NCI-H510A (cell line): Measurements from ENCODE around the gene LMTK3.
"Not testable (repeated sequence)": the region's sequence is repeated elsewhere in the genome, so short reads cannot be mapped to it uniquely, and the experiment has no call there.

Source experiments
- DNase-seq: peaks from one replicate; lab custom pipeline; 2025; lab: John Stamatoyannopoulos, UW

LMTK3 gene

DNA sequence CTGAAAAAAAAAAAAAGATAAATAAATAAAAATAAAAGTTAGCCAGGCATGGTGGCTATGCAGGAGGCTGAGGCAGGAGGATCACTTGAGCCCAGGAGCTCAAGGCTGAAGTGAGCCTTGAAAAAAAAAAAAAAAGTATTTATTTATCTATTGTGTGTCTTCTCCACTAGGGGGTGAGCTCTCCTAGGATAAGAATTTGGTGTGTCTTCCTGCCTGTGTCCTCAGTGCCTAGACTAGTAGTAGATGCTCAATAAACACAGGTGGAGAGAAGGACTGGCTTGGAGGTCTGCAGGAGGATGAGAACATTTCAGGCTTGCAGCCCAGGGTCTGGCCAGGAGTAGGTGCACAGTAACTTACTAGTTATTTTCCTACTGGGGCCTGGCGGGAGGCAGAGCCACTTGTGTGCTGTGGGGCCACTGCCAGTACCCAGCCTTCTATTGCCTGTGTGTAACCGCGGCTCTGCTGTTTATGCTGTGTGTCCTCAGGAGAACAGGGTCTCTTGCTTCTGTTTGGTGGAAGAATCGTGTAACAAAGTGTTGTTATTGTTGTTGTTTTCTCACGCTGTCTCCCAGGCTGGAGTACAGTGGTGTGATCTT lies 5.4 kb downstream of the LMTK3 start:
- no peak for DNase-seq

DNA sequence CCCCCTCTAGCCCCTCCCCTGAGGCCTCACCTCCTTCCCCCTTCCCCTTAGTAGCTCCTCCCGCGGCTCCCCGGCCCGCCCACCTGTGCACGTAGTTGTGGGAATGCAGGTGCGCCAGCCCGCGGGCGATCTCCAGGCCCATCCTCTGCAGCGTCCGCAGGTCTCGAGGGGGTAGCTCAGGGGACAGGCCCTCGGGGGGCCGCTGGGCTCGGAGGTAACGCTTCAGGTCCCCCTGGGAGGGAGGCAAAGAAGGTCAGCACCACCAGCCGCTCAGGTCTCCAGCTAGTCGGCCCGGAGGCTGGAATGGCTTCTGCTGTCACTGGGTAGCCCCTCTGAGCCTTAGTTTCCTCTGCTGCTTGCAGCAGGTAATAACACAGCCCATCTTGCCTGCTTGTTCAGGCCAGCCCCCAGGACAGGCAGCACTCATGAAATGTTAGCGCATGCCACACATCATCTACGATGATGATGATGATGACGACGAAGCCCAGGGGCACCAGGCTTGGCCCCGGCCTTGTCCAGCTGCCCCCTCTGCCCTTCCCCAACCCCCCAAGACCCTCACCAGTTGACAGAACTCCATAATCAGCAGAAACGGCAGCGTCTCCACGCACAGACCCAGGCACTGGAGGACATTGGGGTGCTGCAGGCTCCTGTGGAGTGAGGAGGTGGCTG lies 9.2 kb downstream of the LMTK3 start:
- DNase-seq, result no peak

DNA sequence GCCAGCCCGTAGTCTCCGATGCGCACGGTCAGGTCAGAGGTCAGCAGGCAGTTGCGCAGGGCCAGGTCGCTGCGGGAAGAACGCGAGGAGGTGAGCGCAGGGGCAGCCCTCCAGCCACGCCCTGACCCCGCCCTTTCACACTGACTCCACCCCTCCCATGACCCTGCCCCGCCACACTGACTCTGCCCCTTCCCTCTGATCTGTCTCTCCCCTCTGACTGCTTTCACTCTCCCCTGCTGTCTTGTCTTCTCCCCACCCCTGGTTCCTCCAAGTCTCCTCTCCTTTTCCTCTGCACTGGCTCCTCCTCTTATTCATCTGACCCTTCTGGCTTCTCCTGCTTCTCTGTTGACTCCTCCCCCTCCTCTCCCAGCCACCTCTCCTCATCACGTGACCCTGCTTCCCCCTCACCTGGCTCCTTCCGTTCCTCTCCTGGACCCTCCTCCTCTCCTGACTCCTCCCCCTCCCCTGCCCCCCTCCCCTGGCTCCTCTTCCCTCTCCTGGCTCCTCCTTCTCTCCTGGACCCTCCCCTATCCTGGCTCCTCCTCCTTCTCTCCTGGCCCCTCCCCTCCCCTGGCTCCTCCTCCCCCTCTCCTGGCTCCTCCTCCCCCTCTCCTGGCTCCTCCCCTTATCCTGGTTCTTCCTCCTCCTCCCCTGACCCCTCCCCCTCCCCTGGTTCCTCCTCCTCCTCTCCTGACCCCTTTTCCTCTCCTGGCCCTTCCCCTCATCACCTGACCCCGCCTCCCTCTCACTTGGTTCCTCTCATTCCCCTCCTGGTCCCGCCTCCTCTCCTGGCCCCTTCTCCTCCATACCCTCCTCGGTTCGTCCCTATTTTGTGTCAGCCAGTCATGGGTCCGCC lies 9.9 kb downstream of the LMTK3 start:
- DNase-seq, result peak; percentile 46

DNA sequence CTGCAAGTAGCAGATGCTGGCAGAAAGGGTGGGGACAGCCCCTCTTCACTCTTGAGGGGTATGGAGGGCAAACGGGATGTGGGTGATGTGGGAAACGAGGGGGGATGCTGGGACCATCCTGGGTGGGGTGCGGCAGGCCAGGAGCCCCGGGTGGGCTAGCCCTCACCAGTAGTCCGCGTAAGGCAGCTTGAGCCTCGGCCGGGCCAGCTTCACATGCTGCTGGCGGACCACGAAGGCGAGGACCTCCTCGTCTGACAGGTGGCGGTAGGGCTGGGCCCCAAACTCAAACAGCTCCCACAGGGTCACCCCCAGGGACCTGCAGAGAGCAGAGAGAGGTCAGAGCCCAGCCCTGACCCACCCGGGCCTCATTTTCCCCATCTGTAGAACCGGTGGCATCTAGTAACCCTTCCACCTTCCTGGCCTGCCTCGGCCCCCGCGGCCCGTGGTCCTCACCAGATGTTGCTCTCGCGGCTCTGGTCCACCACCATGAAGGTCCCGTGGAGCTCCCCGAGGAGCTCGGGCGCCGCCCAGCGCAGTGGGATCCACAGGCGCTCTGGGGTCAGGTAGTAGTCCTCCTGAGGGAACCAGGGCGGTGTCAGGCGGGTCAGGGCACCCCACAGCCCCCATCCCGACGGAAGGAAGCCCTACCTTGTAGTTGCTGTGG lies 10.7 kb downstream of the LMTK3 start:
- no peak for DNase-seq

DNA sequence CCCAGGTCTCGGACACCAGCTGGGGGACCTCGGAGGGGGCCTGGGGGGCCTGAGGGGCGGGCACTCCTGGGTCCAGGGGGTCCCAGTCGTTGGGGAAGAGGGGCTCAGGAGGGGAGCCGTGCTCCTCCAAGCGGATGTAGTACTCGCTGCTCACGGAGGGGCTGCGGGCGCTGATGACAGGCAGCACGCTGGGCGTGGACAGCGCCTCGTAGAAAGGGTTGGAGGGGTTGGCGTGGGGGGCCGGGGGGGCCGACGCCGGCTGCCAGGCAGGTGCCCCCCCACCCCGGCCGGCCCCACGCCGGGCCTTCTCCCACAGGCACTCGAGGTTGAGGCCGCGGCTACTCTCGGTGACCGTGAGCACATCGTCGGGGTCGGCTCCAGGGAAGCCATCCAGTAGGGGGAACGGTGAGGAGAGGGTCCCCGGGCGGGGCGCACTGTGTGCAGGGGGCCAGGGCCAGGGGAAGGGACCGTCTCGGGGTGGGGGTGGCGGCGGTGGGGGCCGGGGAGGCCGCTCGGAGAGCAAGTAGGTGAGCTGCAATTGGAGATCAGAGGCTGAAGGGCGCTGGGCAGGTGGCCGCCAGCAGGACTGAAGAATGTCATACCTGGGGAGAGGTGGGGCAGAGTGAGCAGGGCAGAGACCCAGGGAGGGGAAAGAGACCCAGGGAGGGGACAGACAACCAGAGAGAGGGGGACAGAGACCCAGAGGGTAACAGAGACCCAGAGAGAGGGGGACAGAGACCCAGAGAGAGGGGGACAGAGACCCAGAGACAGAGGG lies 12.1 kb downstream of the LMTK3 start:
- DNase-seq, result no peak

DNA sequence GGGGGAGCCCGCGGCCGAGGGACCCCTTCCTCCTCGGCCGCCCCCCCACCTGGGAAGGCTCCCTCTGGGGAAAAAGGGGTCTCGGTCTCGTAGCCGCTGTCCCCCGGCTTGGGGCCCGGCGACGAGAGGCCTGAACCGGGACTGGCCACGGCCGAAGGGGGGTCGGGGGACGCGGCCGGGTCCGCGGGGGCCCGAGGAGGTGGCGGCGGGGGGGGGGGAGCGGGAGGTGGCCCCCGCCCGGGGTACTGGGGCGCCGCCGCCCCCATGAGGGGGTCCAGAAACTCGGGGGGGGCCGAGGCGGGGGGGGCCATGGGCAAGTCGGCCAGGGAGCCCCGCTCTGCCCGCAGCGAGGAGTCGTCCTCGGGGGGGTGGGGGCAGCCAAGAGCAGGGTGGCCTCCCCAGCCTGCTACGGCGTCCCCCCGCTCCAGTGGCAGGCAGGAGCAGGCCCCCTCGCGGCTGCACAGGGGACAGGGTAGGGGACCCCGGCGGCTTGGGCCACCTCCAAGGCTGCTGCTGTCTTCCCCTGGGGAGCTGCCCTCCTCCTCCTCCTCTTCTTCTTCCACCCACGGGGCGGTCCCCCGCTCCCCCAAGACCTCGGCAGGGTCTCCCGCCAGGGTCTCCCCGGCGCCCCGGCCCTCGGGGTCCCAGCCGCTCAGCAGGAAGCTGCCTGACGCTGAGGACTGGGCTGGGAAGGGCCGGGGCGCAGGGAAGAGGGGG lies 12.9 kb downstream of the LMTK3 start:
- DNase-seq, result no peak

DNA sequence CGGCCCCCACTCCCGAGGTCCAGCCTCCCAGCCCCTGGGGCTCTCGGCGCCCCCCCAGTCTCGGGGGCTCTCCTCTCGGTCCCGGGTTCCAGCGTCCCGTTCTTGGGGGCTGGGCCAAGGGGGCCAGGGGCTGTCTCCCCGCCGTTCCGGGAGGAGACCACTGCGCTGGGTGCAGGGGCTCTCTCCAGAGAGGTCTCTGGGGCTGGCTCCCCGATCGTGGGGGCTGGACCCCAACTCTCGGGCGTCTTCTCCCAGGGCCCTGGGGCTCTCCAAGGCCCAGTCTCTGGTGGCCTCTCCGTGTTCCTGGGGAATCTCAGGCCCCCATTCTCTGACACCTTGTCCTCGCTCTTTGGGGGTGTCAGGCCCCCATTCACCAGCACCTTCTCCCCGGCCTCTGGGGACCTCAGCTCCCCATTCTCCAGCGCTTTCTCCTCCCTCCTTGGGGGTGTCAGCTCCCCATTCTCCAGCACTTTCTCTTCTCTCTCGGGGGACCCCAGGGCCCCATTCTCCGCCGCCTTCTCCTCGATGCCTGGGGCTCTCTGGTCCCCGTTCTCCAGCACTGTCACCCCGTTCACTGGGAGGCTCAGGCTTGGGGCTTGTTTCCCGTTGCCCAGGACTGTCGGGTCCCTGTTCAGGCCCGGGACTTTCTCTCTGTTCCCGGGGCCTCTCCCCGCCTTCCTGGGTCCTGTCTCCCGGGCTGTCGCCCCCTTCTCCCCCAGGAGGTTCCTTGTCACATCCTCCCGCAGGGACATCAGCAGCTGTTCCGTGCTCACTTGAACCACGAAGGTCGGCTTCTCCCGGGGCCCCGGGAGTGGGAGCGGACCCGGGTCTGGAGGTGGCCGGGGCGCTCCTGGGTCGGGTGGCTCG lies 13.7 kb downstream of the LMTK3 start:
- DNase-seq, result no peak

DNA sequence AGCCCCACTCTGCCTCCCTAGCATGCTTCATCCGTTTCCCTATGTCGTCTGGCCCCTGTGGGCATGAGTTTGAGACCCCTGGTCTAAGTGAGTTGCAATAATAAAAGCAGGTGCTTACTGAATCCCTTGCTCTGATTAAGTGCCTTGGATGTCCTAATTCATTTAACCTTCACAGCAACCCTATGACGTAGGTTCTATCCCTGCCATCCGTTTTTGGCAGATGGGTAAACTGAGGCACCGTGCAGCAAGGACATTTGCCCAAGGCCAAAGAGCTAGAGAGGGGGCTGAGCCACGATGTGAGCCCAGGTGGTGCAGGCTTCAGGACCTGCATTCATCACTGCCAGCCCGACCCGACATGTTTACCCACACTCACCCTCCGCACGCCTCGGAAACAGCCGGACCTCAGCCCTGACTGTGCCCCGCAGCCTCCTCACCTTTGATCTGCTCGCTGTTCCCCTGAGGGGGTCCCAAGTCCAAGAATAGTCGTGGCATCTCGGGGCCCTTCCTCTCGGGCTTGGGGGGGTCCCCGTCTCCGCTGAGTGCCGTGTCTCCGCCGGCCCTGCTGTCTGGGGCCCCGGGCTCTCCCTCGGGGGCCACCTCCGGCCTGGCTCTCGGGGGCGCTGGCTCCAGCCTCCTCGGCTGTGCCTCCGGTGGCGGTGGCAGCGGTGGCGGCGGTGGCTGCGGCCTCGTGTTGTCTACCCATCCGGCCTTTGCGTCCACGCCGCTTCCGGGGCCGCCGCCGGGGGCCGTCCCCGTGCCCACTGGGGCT lies 14.5 kb downstream of the LMTK3 start:
- DNase-seq, result no peak

DNA sequence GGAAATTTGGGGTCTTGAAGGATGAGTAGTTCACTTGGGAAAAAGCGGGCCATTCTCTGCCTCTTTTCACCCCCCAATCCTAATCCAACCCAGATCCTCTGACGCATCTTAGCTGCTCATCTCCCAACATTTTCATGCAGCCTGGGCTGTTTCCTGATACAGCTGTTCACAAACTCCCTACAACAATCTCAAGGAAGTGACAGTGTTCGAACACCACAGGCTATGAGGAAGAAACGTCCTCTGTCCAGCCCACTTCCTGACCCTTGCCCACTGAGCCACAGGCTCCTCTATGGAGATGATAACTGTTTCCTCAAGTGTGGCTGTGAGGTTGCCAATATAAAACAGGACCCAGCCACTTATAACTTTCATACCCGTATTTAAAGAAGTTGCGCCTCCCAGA lies 16.2 kb downstream of the LMTK3 start:
- no peak for DNase-seq

DNA sequence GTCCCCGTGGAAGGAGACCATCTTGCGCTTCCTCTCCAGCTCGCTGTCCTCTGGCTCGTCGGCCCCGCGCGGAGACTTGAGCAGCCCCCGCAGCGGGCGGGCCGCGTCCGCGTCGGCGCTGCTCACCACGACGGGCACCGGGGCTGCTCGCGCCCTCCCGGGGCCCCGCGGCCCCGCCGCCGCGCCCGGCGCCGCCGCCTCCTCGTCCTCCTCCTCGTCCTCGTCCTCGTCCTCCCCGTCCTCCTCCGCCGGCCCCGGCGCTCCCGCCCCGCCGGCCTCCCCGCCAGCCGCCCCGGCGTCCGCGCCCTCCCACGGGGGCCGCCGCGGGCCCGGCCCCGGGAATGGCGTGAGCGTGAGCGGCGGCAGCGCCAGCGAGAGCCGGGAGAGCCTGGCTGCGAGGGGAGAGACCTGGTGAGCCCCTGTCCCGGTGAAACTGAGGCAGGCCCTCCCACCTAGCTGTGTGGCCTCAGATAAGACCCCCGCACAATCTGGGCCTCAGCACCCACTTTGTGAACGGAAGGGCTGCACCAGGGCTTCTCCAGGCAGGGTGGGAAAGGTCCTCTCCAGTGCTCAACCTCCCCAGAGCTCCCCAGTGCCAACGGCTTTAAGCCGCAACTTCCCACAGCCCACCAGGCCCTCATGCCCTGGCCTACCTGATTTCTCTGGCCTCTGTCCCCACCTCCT lies 17.8 kb downstream of the LMTK3 start:
- no peak for DNase-seq

DNA sequence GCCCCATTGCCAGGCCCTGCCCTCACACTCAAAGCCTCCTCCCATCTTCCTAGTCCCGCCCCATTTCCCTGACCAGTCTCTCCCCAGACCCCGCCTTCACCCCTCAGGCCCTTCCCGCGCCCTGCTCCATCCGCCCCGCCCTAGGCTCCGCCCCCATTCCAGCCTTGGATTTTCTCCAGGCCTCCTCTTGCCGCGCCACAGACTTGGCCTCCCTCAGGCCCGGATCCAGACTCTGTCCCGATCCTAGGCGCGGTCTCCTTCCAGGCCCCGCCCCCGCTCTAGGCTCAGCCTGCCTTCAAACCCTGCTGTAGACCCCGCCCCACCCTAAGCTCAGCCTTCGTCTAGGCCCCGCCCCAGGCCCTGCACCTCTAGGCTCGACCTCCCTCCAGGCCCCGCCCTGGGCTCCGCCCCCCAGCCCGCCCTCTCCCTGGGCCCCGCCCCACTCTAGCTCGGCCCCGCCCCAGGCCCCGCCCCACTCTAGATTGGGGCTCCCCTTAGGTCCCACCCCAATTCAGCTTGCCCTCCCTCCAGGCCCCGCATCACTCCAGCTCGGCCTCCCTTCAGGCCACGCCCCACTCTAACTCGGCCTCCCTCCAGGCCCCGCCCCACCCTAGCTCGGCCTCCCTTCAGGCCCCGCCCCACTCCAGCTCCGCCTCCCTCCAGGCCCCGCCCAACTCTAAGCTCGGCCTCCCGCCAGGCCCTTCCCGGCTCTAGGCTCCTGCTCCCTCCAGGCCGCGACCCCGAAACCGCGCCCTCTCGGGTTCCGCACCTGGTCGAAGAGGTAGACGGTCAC lies 18.5 kb downstream of the LMTK3 start:
- no peak for DNase-seq

DNA sequence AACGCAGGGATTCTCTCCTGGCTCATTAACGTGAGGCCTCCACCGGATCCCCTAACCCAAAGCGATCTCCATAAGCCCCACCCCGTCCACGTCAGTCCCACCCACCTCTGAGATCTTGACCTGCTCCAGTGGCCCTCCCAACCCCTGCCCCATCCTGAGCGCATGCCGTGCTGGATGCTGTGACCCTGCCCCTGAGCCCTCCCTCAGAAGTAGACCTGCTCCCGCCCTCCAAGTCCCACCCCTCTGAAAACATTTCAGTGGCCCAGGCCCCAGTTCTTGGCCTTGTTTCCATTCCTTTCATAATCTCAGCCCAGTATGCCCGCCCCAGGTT lies 19.9 kb downstream of the LMTK3 start:
- no peak for DNase-seq

DNA sequence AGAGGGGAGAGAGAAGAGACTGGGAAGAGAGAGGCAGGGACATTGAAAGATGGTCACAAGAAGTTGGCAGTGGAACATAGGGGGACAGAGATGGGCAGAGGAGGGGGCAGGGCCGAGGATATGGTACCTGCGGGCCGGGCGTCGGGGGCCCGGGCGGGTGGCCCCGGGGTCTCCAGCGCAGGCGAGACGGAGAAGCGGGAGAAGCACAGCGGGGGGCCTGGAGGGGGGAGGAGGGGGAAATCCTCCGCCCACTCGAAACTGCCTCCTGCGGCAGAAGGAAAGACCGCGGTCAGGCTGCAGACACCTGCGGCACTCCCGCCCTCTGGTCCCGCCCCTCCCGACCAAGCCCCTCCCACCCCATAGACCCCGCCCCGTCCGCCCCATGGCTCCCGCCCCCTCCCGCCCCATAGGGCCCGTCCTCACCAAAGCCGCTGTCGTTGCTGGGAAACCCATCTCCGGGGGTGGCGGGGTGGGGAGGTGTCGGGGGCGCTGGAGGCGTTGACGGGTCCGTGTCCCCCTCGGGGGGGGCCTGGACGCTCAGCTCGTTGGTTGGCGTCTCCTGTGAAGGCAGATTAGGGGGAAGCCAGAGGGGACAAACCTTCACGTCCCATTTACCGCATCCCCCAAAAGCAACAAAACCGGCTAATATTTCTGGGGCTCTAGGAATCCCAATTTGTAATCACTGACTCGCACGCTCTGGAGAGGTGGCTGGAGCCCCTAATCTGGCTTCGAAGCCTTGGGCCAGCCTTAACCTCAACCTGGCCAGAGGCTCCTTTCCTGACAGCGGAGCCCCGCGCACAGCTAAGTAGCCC lies 20.4 kb downstream of the LMTK3 start:
- DNase-seq, result peak; percentile 47

DNA sequence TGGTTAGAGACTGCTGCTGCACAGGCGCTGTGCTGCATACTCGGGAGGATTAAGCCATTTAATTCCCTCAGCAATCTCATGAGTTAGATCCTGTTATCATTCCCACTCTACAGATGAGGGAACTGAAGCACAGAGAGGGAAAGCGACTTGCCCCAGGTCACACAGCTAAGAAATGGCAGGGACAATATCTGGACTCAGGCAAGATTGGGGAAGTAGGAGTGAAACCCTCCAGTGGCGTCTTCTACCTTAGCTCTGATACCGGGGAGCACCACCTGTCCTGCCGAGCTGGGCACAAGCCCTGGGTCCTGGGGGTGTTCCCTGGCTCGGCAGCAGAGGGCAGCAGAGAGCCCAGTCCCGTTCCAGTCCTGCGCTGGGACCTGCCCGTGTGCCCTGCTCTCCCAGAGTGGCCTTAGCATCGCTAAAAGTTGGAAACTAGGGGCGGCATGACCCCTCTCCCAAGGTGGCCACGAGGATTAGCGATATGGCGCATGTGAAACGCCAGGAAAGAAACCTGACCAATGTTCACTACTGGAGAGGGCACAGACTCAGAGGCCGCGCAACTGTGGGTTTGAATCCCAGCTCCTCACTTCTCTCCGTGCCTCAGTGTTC lies 21.9 kb downstream of the LMTK3 start:
- DNase-seq, result peak; percentile 35

DNA sequence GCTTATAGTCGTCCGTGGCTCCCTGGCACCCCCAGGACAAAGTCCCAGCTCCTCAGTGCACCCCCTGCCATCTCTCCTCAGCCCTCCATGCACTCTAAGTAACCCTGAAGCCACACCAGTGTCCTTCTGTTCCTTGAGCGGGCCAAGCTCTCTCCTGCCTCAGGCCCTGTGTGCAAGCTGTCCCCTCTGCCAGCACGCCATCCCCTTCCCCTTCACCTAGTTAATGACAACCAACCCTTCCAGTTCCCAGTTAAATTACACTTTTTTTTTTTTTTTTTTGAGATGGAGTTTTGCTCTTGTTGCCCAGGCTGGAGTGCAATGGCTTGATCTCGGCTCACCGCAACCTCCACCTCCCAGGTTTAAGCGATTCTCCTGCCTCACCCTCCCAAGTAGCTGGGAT lies 23.2 kb downstream of the LMTK3 start:
- not testable (repeated sequence) for DNase-seq

DNA sequence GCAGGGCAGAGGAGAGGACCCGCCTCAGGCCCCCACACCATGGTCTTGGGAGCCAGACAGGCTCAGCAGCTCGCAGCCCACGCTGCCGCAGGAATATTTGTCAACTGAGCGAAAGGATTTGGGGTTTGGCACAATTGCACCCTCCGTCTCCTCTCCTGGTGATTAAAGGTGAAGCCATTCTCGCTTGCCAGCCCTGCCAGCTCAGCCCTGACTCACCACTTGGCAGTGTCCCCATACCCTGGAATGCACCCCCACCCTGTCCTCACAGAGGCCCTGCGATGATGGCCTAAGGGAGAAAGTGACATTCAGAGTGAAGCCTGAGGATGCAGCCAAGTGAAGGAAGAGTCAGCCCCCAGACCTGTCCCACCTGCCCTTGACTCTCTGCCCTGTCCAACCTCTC lies 23.7 kb downstream of the LMTK3 start:
- no peak for DNase-seq

DNA sequence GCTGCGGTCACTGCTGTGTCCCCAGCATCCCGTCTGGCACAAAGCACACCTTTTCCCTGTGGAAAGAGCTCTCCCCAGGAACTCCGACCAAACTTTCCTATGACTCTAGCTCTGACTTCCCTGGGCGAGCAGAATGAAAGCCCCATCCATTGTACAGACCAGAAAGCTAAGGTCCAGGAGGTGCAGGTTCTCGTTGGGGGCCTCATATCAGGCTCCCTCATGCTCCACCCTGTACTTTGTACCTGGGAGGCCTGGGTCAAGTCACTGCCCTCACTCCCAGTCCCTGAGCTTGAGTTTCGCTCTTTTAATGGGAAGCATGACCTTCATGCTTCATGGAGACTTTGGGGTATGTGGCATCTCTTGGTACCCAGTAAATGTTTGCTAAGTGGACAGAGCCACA lies 24.1 kb downstream of the LMTK3 start:
- DNase-seq, result no peak
